Natural killer cell (primary cell): ENCODE data around the gene TMEM170A. TPM values are rescaled to one million over a fixed set of nuclear protein-coding genes. Genes with fewer than 3 reads are reported as not detected.

ENCODE experiments used
- ATAC-seq, 3 donors: fragments of 150-1000 bp in 2 of 3; fragments of 200-7000 bp in 1 of 3; cut with Tn5 transposase; 1 replicate in 1 of 3; 2 replicates in 2 of 3; pipeline ENCODE4 v1.10.0; 2021; ENCODE audit warnings: mild to moderate bottlenecking in 2 of 3, moderate library complexity in 2 of 3
- DNase-seq, 2 donors: peaks; one replicate each; pipeline versions ENCODE4 v3.0.0 to v3.0.0-alpha.2; 2013 to 2021; ENCODE audit warnings: mixed read lengths in 1 of 2
- H3K27ac ChIP-seq: one replicate; pipeline ENCODE4 v1.5.1; 2013; ENCODE audit warnings: mild to moderate bottlenecking, low read length
- H3K27me3 ChIP-seq: one replicate; pipeline ENCODE4 v1.6.1; 2013; ENCODE audit warnings: low read length; ENCODE audit not compliant: control insufficient read depth, insufficient read depth
- H3K36me3 ChIP-seq: one replicate; pipeline ENCODE4 v1.6.1; 2013; ENCODE audit warnings: low read length; ENCODE audit not compliant: control insufficient read depth, insufficient read depth
- H3K4me1 ChIP-seq: one replicate; pipeline ENCODE4 v1.6.1; 2013; ENCODE audit warnings: low read length; ENCODE audit not compliant: control insufficient read depth, insufficient read depth
- H3K4me3 ChIP-seq: one replicate; pipeline ENCODE4 v1.5.1; 2013; ENCODE audit warnings: low read length
- H3K9me3 ChIP-seq: one replicate; pipeline ENCODE4 v1.6.1; 2013; ENCODE audit warnings: low read length; ENCODE audit not compliant: control insufficient read depth, insufficient read depth
- H3K27ac Mint-ChIP-seq, 2 donors: one replicate each; pipeline ENCODE4 v1.8.0; 2022; ENCODE audit warnings: mild to moderate bottlenecking in 2 of 2, mixed read lengths in 2 of 2, moderate library complexity in 1 of 2
- H3K27me3 Mint-ChIP-seq, 2 donors: one replicate each; pipeline ENCODE4 v1.8.0; 2022; ENCODE audit warnings: low read depth in 2 of 2, mixed read lengths in 2 of 2
- H3K36me3 Mint-ChIP-seq: one replicate; pipeline ENCODE4 v1.8.0; 2022; ENCODE audit warnings: mixed read lengths
- H3K4me1 Mint-ChIP-seq, 2 donors: one replicate each; pipeline ENCODE4 v1.8.0; 2022; ENCODE audit warnings: mixed read lengths in 2 of 2
- H3K4me3 Mint-ChIP-seq: one replicate; pipeline ENCODE4 v1.8.0; 2022; ENCODE audit warnings: mild to moderate bottlenecking, moderate library complexity, mixed read lengths
- H3K9me3 Mint-ChIP-seq, 2 donors: one replicate each; pipeline ENCODE4 v1.8.0; 2022; ENCODE audit warnings: mixed read lengths in 2 of 2
- WGBS: methylation state at CpG from one replicate; pipeline ENCODE4 v1.1.7; 2013; ENCODE audit warnings: missing lambda C conversion rate; ENCODE audit not compliant: insufficient coverage; 5-methylcytosine and 5-hydroxymethylcytosine counted together
- intact Hi-C: fragments of 100-400 bp; cut with micrococcal nuclease; formaldehyde crosslinking; loops from one replicate; pipeline ENCODE4 v1.14.2; 2022
- total RNA-seq, 4 donors: library from RNA; stranded (reverse); fragments of 120-200 nt in 1 of 4; gene quantifications; one replicate each; pipeline versions ENCODE4 v1.2.3 to v1.2.4, GENCODE V29; 2013 to 2022
- TF ChIP-seq, protein P1 (sequence below): fragments of 200-600 bp; IDR thresholded peaks from one replicate; pipeline ENCODE4 v1.8.0; 2022; ENCODE audit warnings: antibody characterized with exemption

Gene TMEM170A
- total RNA-seq, 3 donors from 2014 or later (not counting 1 experiment from before 2014, with no cell fraction given) = 51.5 to 61.0 (median 53.9) TPM

DNA sequence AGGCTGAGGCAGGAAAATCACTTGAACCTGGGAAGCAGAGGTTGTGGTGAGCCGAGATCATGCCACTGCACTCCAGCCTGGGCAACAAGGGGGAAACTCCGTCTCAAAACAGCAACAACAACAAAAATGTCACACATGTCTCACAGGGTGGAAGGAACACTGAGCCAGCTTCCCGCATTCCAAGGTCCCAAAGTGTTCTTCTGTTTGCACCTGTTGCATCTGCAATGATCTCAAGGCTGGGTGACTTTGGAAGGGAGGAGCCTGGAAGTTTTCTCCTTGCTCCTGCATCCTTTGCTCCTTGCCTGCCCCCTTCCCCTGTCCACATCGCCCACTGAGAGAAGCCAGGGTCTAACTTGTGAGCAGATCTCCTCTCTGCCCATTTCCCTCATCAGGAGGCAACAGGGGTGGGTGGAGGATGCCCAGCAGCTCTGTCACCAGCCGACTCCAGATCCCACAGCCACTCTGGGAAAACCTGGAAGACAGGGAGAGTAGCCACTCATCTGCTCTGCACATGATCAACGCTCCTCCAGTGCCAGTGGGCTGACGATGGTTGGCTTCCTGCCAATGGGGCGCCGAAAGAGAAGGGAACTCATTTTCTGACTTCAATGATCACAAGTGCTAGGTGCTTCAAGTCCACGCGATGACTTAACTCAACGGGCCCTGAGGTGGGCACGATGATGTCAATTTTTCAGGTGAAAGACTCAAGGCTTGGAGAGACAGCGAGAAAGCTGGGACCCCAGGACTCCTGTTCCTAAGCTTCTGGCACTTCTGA lies 18.1 kb upstream of the TMEM170A start:
- ATAC-seq (no peak), DNase-seq (no peak)
- H3K27me3 Mint-ChIP-seq = peaks cover 8 to 9% of the 10 kb centered on the region in 2 donors
- H3K4me1 Mint-ChIP-seq = no peaks in the 10 kb centered on the region
- no peak overlapping the region for H3K27ac ChIP-seq
- H3K27me3 ChIP-seq = no peaks in the 10 kb centered on the region
- TF ChIP-seq, protein P1, sequence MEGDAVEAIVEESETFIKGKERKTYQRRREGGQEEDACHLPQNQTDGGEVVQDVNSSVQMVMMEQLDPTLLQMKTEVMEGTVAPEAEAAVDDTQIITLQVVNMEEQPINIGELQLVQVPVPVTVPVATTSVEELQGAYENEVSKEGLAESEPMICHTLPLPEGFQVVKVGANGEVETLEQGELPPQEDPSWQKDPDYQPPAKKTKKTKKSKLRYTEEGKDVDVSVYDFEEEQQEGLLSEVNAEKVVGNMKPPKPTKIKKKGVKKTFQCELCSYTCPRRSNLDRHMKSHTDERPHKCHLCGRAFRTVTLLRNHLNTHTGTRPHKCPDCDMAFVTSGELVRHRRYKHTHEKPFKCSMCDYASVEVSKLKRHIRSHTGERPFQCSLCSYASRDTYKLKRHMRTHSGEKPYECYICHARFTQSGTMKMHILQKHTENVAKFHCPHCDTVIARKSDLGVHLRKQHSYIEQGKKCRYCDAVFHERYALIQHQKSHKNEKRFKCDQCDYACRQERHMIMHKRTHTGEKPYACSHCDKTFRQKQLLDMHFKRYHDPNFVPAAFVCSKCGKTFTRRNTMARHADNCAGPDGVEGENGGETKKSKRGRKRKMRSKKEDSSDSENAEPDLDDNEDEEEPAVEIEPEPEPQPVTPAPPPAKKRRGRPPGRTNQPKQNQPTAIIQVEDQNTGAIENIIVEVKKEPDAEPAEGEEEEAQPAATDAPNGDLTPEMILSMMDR = no peak
- WGBS = 78% methylated on average over 13 of the region's 14 CpGs
- H3K4me3 ChIP-seq = no peak overlapping the region
- no peaks in the 10 kb centered on the region for H3K4me1 ChIP-seq
- H3K27ac Mint-ChIP-seq = no peak overlapping the region
- no peak overlapping the region for H3K4me3 Mint-ChIP-seq
- H3K9me3 Mint-ChIP-seq = no peaks in the 10 kb centered on the region
- no peaks in the 10 kb centered on the region for H3K36me3 ChIP-seq
- no peaks in the 10 kb centered on the region for H3K36me3 Mint-ChIP-seq
- H3K9me3 ChIP-seq = no peaks in the 10 kb centered on the region
- intact Hi-C loops = no loop called here

DNA sequence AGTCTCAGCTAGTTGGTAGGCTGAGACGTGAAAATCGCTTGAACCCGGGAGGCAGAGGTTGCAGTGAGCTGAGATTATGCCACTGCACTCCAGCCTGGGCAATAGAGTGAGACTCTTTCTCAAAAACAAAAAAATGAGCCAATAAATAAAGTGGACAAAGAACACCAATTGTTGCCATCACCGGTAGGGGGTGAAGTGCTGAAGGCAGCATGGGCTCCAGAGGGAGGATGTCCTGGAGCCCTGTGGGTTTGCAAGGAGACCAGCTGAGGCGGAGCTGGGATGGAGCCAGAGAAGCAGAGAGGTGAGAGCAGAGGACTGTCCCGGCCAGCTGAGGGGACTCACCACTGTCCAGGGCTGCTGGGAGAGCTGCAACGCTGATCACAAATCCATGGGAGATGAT lies 17.0 kb upstream of the TMEM170A start:
- Mint-ChIP-seq H3K36me3 (no peaks in the 10 kb centered on the region), H3K9me3 (no peaks in the 10 kb centered on the region), H3K27ac (no peak overlapping the region), H3K27me3 (peaks cover 11% of the 10 kb centered on the region in 2 donors), H3K4me3 (no peak overlapping the region), H3K4me1 (no peaks in the 10 kb centered on the region)
- no peaks in the 10 kb centered on the region for H3K9me3 ChIP-seq
- no peak overlapping the region for H3K27ac ChIP-seq
- WGBS = 87% methylated on average over 7 of the region's 7 CpGs
- TF ChIP-seq, protein P1 = no peak
- H3K4me1 ChIP-seq = no peaks in the 10 kb centered on the region
- DNase-seq (no peak), ATAC-seq (no peak)
- intact Hi-C loops = no loop called here
- H3K36me3 ChIP-seq = no peaks in the 10 kb centered on the region
- no peaks in the 10 kb centered on the region for H3K27me3 ChIP-seq
- H3K4me3 ChIP-seq = no peak overlapping the region

DNA sequence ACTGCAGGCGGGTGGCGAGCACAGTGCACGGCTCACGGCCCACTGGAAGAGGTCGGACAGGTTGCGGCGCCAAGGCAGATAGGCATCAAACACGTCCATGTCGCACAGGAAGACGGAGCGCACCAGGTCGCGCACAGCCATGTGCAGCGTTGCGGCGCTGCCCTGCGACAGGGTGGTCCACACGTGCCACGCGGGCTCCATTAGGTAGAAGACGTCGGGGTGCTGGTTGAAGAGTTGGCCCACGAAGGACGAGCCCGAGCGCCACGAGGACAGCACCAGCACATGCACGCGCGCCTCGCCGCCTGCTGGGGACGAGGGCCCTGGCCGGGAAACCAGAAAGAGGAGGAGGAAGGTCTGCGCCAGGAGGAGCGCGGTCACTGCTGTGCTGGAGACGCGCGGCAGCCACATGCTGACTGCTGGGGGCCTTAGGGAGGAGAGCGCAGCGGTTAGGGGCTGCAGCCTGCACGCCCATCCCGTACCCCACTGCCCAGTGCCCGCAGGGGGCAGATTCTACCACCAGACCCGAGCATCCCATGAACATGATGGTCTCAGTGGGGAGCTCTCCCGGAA lies 15.0 kb upstream of the TMEM170A start:
- no peaks in the 10 kb centered on the region for H3K4me1 ChIP-seq
- WGBS = 95% methylated on average over 47 of the region's 47 CpGs
- DNase-seq (no peak), ATAC-seq (no peak)
- H3K36me3 ChIP-seq = no peaks in the 10 kb centered on the region
- no peaks in the 10 kb centered on the region for H3K9me3 ChIP-seq
- intact Hi-C loops = no loop called here
- no peak overlapping the region for H3K4me3 Mint-ChIP-seq
- no peak overlapping the region for H3K27ac Mint-ChIP-seq
- H3K27me3 ChIP-seq = no peaks in the 10 kb centered on the region
- no peaks in the 10 kb centered on the region for H3K9me3 Mint-ChIP-seq
- TF ChIP-seq, protein P1 = no peak
- no peak overlapping the region for H3K4me3 ChIP-seq
- no peaks in the 10 kb centered on the region for H3K36me3 Mint-ChIP-seq
- H3K4me1 Mint-ChIP-seq = no peaks in the 10 kb centered on the region
- no peak overlapping the region for H3K27ac ChIP-seq
- H3K27me3 Mint-ChIP-seq = peaks cover 8 to 11% of the 10 kb centered on the region in 2 donors
